Effector memory CD8-positive, alpha-beta T cell (primary cell): ENCODE data around the gene IL1RAPL2.

ENCODE experiments used
- ATAC-seq: fragments of 150-1000 bp; cut with Tn5 transposase; replicated peaks from 2 replicates; pipeline ENCODE4 v1.10.0; 2021; ENCODE audit warnings: mild to moderate bottlenecking, moderate library complexity
- DNase-seq, 3 experiments: peaks; one replicate each; pipeline ENCODE4 v3.0.0; 2021
- H3K27ac Mint-ChIP-seq, 2 donors: one replicate each; pipeline ENCODE4 v1.8.0; 2022; ENCODE audit warnings: mild to moderate bottlenecking in 2 of 2, mixed read lengths in 2 of 2, moderate library complexity in 2 of 2
- H3K27me3 Mint-ChIP-seq, 2 donors: one replicate each; pipeline ENCODE4 v1.8.0; 2022; ENCODE audit warnings: mixed read lengths in 2 of 2
- H3K36me3 Mint-ChIP-seq: one replicate; pipeline ENCODE4 v1.8.0; 2022; ENCODE audit warnings: mild to moderate bottlenecking, moderate library complexity, mixed read lengths; ENCODE audit not compliant: insufficient read depth
- H3K4me1 Mint-ChIP-seq, 2 donors: one replicate each; pipeline ENCODE4 v1.8.0; 2022; ENCODE audit warnings: low read depth in 2 of 2, mixed read lengths in 2 of 2
- H3K4me3 Mint-ChIP-seq, 2 donors: one replicate each; pipeline ENCODE4 v1.8.0; 2022; ENCODE audit warnings: mild to moderate bottlenecking in 2 of 2, mixed read lengths in 2 of 2, moderate library complexity in 2 of 2
- H3K9me3 Mint-ChIP-seq, 2 donors: one replicate each; pipeline ENCODE4 v1.8.0; 2022; ENCODE audit warnings: mixed read lengths in 2 of 2

The IL1RAPL2 gene

DNA sequence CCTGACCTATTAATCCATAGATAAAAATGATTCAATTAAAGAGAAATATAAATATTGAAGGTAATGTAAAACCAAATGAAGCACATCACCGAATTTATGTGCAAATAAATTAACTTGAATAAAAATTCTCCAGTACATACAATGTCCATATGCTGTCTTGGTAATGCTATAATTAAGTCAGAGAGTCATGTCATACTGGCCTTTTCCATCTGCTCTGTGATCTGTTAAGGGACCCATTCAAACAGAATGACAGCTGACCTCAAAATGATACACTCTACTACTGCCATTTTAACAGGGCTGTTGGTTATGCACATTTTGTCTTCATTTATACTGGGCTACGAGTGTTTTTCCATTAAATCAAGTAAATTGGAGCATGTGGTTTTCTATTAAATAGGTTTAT is 555.2 kb downstream of the IL1RAPL2 start:
- Mint-ChIP-seq H3K36me3 (no peaks in the 10 kb centered on the region), H3K4me1 (no peaks in the 10 kb centered on the region), H3K27ac (no peak overlapping the region), H3K4me3 (no peak overlapping the region), H3K27me3 (no peaks in the 10 kb centered on the region), H3K9me3 (no peaks in the 10 kb centered on the region)
- ATAC-seq: no peak
- no peak for DNase-seq

DNA sequence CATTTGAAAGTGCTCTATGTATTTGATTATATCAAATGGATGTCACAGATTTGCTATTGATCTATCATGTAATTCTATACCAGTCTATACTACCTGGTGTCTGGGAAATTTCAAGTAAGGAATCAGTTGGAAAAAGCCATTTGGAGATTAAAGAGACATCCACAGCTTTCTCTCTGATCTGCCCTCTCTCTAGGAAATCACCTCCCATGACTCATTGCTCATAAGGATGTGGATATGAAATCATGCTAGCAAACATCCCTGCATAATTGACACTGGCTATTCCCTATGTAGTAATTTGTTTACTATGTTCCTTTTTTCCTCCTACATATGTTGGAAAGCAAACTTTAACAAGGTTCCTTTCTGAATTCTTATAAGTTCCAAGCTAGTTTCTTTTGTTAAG is 560.2 kb downstream of the IL1RAPL2 start:
- no peaks in the 10 kb centered on the region for H3K36me3 Mint-ChIP-seq
- no peak for DNase-seq
- H3K27me3 Mint-ChIP-seq: no peaks in the 10 kb centered on the region
- H3K4me3 Mint-ChIP-seq: no peak overlapping the region
- peaks cover 0 to 2% of the 10 kb centered on the region in 2 donors for H3K9me3 Mint-ChIP-seq
- no peaks in the 10 kb centered on the region for H3K4me1 Mint-ChIP-seq
- ATAC-seq: no peak
- no peak overlapping the region for H3K27ac Mint-ChIP-seq

DNA sequence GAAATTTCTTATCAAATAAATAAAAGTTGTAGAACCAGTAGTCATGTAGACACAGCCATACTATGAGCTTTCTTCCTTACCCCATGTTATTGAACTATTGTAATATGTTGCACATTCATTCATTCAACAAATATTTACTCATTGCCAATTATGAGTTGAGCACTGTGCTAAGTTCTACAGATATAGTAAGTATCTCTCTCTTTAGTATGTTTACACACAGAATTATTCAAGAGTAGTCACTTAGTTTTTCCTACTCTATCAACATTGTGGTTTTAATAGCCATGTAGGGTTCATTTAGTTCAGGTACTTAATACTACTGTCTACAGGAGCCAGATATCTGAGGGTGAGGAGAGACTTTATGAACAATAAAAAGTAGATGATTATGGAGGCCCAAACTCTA is 568.3 kb downstream of the IL1RAPL2 start:
- H3K4me3 Mint-ChIP-seq: no peak overlapping the region
- no peaks in the 10 kb centered on the region for H3K36me3 Mint-ChIP-seq
- DNase-seq (no peak), ATAC-seq (no peak)
- H3K4me1 Mint-ChIP-seq: no peaks in the 10 kb centered on the region
- no peak overlapping the region for H3K27ac Mint-ChIP-seq
- H3K27me3 Mint-ChIP-seq: no peaks in the 10 kb centered on the region
- H3K9me3 Mint-ChIP-seq: peaks cover 0 to 1% of the 10 kb centered on the region in 2 donors

DNA sequence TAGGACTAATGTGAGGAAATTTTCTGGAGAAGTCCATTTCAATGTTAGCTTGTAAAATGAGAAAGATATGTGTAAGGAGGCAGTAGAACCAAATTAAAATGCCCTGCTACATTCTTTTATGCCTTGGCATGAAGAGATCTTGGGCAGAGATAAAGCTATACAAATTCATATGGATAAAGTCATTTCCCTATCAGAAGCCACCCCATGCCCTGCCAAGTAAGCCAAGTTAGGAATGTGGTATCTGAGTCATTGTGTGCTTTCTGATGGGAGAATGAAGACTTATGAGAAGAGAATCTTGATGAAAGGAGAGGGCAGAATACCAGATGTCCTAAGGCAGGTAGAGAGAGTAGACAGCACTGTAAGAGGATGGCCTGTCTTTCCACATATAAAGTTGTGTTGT is 570.8 kb downstream of the IL1RAPL2 start:
- H3K36me3 Mint-ChIP-seq: no peaks in the 10 kb centered on the region
- H3K9me3 Mint-ChIP-seq: peaks cover 0 to 1% of the 10 kb centered on the region in 2 donors
- no peak overlapping the region for H3K4me3 Mint-ChIP-seq
- ATAC-seq (no peak), DNase-seq (no peak)
- no peaks in the 10 kb centered on the region for H3K4me1 Mint-ChIP-seq
- H3K27ac Mint-ChIP-seq: no peak overlapping the region
- H3K27me3 Mint-ChIP-seq: no peaks in the 10 kb centered on the region

DNA sequence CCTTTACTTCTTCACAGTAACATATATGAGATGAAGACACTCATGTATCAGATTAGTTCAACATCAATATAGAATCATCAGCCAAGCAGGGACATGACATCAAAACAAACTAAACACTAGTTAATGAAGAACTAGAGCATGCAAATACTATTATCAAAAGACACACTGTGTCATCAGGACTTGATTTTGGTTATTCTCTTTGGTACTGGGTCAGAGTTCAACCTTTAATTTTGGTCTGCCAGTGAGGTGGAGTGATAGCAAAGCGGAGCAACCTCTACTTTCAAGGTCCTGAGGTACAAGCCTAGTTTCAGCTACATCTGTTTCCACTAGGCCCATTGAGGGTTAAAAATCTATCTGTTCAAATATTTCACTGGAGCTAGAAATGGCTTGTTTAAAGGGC is 584.0 kb downstream of the IL1RAPL2 start:
- Mint-ChIP-seq H3K27me3 (no peaks in the 10 kb centered on the region), H3K4me3 (no peak overlapping the region), H3K36me3 (no peaks in the 10 kb centered on the region), H3K27ac (no peak overlapping the region), H3K9me3 (no peaks in the 10 kb centered on the region), H3K4me1 (no peaks in the 10 kb centered on the region)
- DNase-seq: no peak
- ATAC-seq: no peak

DNA sequence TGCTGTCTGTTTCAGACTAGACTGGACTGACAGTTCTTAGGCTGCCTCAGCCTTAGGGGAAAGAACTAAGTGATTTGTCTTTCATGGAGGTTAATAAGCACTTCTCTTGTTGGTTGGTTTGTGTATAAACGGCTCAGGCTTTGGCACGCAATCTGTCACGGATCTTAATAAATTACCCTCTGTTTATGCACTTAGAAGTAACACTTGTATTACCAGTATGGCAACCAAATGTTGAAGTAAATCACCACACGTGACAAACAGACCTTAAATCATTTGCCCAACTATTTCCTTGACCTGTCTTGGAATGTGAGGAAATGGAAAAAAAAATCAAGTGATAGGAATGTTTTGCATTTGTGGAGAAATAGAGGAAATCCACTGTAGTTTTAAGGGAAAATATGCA is 584.6 kb downstream of the IL1RAPL2 start:
- DNase-seq (no peak), ATAC-seq (no peak)
- H3K9me3 Mint-ChIP-seq: no peaks in the 10 kb centered on the region
- no peaks in the 10 kb centered on the region for H3K36me3 Mint-ChIP-seq
- H3K4me1 Mint-ChIP-seq: no peaks in the 10 kb centered on the region
- no peak overlapping the region for H3K27ac Mint-ChIP-seq
- no peaks in the 10 kb centered on the region for H3K27me3 Mint-ChIP-seq
- H3K4me3 Mint-ChIP-seq: no peak overlapping the region

DNA sequence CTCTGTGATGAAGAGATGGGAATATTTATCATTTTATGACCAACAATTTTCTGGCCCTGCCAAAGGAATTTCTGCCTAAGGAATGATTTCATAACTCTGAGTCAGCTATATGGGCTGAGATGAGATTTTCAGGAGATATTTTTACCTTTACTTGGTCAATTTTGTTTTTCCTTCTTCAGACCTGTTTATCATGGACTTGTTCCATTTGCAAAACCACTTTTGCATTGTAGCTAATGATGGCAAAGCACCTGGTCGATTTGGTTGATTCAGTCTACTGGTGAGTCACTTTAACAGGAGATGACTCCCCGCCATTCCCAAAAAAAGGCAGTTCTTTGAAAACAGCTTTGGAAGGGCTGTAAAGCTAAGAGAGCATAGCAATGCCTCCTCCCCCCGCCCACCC is 601.2 kb downstream of the IL1RAPL2 start:
- H3K4me3 Mint-ChIP-seq: no peak overlapping the region
- H3K36me3 Mint-ChIP-seq: no peaks in the 10 kb centered on the region
- ATAC-seq (no peak), DNase-seq (no peak)
- no peaks in the 10 kb centered on the region for H3K4me1 Mint-ChIP-seq
- no peaks in the 10 kb centered on the region for H3K27me3 Mint-ChIP-seq
- peaks cover 0 to 4% of the 10 kb centered on the region in 2 donors for H3K9me3 Mint-ChIP-seq
- no peak overlapping the region for H3K27ac Mint-ChIP-seq

DNA sequence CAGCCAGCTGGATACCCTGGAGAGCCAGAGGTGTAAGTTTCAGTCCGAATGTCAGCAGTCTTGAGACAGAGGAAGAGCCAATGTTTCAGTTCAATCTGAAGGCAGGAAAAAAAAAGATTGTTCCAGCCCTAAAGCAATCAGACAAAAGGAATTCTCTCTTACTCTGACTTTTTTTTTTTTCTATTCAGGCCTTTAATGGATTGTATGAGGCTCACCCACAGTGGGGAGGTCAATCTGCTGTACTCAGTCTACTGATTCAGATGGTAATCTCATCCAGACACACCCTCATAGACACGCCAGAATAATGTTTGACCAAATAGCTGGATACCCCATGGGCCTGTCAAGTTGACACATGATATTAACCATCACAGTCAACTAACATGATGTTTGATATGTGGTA is 602.6 kb downstream of the IL1RAPL2 start:
- peaks cover 0 to 4% of the 10 kb centered on the region in 2 donors for H3K9me3 Mint-ChIP-seq
- ATAC-seq (no peak), DNase-seq (no peak)
- H3K4me1 Mint-ChIP-seq: no peaks in the 10 kb centered on the region
- no peaks in the 10 kb centered on the region for H3K27me3 Mint-ChIP-seq
- no peaks in the 10 kb centered on the region for H3K36me3 Mint-ChIP-seq
- no peak overlapping the region for H3K27ac Mint-ChIP-seq
- H3K4me3 Mint-ChIP-seq: no peak overlapping the region

DNA sequence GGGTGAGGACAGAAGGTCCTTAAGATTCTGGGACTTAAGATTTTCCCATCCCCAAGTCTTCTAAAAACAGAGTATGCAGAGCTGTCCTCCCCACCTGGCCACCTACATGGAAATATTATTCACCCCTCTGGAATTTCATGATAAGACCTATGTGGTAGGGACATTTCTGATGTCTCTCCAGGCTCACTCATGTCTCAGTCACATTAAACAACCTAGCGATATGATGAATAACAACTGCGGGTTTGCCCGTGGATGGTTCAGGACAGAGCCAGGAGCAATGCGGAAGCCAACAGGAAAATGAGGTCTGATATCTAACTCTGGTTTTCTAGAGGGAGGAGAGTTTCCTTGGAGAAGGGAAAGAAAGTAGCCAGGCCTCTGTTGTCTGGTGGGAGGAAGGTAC is 607.1 kb downstream of the IL1RAPL2 start:
- no peak overlapping the region for H3K27ac Mint-ChIP-seq

DNA sequence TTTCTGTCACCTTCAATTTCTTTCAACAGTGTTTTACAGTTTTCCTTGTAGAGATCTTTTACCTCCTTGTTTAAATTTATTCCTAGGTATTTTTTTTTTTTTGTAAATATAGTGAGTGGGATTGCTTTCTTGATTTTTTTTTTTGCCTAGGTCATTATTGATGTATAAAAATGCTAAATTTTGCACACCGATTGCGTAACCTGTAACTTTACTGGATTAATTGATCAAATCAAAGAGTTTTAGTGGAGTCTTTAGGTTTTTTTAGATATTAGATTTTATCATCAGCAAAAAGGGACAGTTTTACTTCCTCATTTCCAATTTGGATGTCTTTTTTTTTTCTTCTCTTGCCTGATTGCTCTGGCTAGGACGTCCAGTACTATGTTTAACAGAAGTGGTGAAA is 613.6 kb downstream of the IL1RAPL2 start:
- Mint-ChIP-seq H3K4me1 (no peaks in the 10 kb centered on the region), H3K36me3 (no peaks in the 10 kb centered on the region)
- no peak for DNase-seq

More for the DNA sequence above, 607.1 kb downstream of the IL1RAPL2 start:
- Mint-ChIP-seq H3K36me3 (no peaks in the 10 kb centered on the region), H3K4me3 (no peak overlapping the region), H3K27me3 (no peaks in the 10 kb centered on the region), H3K4me1 (no peaks in the 10 kb centered on the region), H3K9me3 (no peaks in the 10 kb centered on the region)
- no peak for ATAC-seq
- no peak for DNase-seq

DNA sequence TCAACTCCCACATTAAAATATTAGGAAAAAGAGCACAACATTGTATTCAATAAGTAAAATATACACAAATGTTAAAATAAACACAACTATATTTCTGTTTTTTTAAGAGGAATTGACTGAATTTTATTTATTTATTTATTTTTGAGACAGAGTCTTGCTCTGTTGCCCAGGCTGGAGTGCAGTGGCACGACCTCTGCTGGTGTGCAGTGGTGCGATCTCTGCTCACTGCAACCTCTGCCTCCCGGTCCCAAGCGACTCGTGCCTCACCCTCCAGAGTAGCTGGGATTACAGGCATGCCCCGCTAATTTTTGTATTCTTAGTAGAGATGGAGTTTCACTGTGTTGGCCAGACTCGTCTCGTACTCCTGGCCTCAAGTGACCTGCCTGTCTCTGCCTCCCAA is 623.1 kb downstream of the IL1RAPL2 start:
- H3K9me3 Mint-ChIP-seq: no peaks in the 10 kb centered on the region
- H3K27me3 Mint-ChIP-seq: no peaks in the 10 kb centered on the region
- H3K4me3 Mint-ChIP-seq: no peak overlapping the region
- H3K4me1 Mint-ChIP-seq: no peaks in the 10 kb centered on the region
- ATAC-seq (no peak), DNase-seq (no peak)
- H3K27ac Mint-ChIP-seq: no peak overlapping the region
- H3K36me3 Mint-ChIP-seq: no peaks in the 10 kb centered on the region

More for the DNA sequence above, 613.6 kb downstream of the IL1RAPL2 start:
- no peak for ATAC-seq
- Mint-ChIP-seq H3K27me3 (no peaks in the 10 kb centered on the region), H3K4me3 (no peak overlapping the region), H3K9me3 (no peaks in the 10 kb centered on the region), H3K27ac (no peak overlapping the region)

DNA sequence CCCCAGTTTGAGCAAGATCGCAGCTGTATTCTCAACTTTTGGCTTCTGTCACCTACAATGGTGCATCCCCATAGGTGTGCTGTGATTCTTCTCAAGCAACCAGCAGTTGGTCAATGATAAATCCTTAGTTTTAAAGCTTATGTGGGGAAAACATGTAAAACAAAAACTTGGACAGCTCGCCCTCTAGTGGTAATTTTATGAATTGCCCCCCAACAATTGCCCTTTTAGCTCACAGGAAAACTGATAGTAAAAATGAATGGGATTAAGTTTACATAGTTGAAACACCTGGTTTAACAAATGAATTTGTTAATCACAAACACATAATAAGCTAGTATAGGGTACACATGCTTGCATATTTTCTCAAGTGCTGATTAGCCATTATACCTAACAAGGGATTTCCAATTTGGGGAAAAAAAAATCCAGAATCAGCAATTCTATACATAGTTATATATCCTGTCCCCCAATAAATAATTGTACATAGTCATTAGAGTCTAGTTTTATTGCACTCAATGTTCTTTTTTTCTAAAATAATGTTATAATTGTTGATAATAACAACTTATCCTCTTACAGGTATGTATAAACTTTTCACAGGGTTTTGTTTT is 624.4 kb downstream of the IL1RAPL2 start:
- peaks cover 0 to 1% of the 10 kb centered on the region in 2 donors for H3K9me3 Mint-ChIP-seq
- no peak overlapping the region for H3K27ac Mint-ChIP-seq
- H3K4me3 Mint-ChIP-seq: no peak overlapping the region
- no peaks in the 10 kb centered on the region for H3K36me3 Mint-ChIP-seq
- ATAC-seq: no peak
- H3K27me3 Mint-ChIP-seq: no peaks in the 10 kb centered on the region
- no peak for DNase-seq
- H3K4me1 Mint-ChIP-seq: no peaks in the 10 kb centered on the region

DNA sequence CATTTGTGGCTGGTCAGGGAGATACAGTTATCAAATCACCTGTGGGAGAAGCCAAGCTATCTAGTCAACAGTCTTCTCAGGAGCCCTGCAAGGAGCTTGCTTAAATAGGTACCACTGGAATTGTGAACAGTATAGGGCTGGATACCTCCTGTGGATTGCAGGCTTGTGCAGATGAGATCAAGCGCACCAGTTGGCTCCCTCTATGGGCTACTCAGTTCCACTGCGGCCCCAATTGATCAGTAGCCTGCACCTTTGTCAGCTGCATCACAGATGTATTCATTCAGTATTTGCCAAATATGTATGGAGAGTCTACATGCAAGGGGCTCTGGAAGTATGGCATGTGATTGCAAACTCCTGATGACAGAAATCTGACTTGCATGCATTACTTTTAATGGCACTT is 625.9 kb downstream of the IL1RAPL2 start:
- no peak for DNase-seq
- Mint-ChIP-seq H3K4me1 (no peaks in the 10 kb centered on the region), H3K36me3 (no peaks in the 10 kb centered on the region), H3K27ac (no peak overlapping the region), H3K9me3 (peaks cover 0 to 2% of the 10 kb centered on the region in 2 donors), H3K27me3 (no peaks in the 10 kb centered on the region), H3K4me3 (no peak overlapping the region)
- no peak for ATAC-seq

DNA sequence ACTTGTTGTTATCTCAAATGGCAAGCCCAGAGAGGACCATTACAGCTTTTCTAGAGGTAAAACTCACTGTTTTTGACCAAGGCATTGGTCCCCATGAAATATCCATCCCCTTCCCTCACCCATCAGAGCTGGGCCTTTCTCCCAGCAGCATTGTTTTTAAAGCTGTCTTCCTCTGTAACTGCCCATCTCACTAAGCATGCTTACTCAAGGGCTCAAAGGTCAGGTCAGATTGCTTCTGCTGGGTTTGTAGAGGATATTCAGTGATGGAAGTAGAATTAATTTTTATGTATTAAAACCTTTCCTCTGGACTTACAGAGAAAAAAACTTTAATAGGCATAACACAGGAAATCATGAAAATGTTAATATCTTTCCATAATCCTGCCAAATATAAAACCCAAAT is 643.4 kb downstream of the IL1RAPL2 start:
- no peak overlapping the region for H3K27ac Mint-ChIP-seq
- H3K36me3 Mint-ChIP-seq: no peaks in the 10 kb centered on the region
- H3K4me1 Mint-ChIP-seq: no peaks in the 10 kb centered on the region
- no peak for ATAC-seq
- no peak for DNase-seq
- H3K27me3 Mint-ChIP-seq: no peaks in the 10 kb centered on the region
- H3K9me3 Mint-ChIP-seq: peaks cover 0 to 8% of the 10 kb centered on the region in 2 donors
- H3K4me3 Mint-ChIP-seq: no peak overlapping the region

DNA sequence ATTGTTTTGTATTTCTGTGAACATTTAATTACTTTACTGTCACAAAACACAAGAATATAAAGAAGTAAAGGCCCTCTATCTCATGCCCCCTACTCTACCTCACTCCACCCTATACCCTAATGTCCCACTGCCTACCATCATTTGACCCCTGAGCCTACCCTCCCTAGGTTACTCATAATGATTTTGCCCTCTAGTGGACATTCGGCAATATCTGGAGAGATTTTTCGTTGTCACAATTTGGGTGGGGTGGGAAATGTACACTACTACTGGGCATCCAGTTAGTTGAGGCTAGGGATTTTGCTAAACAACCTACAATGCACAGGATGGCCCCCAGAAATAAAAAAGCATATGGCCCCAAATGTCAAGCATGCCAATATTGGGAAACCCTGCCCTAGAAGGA is 644.3 kb downstream of the IL1RAPL2 start:
- DNase-seq (no peak), ATAC-seq (no peak)
- no peaks in the 10 kb centered on the region for H3K36me3 Mint-ChIP-seq
- H3K27me3 Mint-ChIP-seq: no peaks in the 10 kb centered on the region
- H3K27ac Mint-ChIP-seq: no peak overlapping the region
- no peak overlapping the region for H3K4me3 Mint-ChIP-seq
- H3K4me1 Mint-ChIP-seq: no peaks in the 10 kb centered on the region
- H3K9me3 Mint-ChIP-seq: peaks cover 0 to 14% of the 10 kb centered on the region in 2 donors
